ENCODE results near the gene TMEM217. TPM values are rescaled to one million over a fixed set of nuclear protein-coding genes. Genes with fewer than 3 reads are reported as not detected.
"Not testable (repeated sequence)": the region's sequence is repeated elsewhere in the genome, so short reads cannot be mapped to it uniquely, and the experiment has no call there.

The TMEM217 gene
- total and polyA plus RNA-seq, 7 donors, result 0.55 to 5.3 (median 0.80) TPM; not detected in 1

DNA sequence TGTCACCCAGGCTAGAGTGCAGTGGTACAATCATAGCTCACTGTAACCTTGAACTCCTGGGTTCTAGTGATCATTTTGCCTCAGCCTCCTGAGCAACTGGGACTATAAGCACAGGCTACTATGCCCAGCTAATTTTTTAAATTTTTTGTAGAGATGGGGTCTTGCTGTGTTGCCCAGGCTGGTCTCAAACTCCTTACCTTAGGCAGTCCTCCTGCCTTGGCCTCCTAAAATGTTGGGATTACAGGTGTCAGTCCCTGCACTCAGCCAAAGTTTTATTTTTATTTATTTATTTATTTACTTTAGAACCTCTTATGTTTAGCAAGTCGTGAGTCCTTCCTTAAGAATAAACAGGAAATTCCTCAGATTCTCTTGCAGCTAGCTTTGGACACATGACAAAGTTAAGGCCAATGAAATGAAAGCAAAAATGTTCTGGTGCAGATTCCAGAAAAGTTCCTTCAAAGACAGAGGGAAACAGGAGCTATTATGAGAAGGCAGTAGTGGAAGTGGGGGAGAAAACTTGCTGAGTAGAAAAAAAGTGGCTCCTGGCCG is 68.9 kb downstream of the TMEM217 start:
- TF ChIP-seq POLR2AphosphoS5 (IDR thresholded peaks at IDR 0.05) (no peak), POLR2A (IDR thresholded peaks at IDR 0.05) (no peak), EP300 (IDR thresholded peaks at IDR 0.05) (no peak)
- TF ChIP-seq, protein P1, sequence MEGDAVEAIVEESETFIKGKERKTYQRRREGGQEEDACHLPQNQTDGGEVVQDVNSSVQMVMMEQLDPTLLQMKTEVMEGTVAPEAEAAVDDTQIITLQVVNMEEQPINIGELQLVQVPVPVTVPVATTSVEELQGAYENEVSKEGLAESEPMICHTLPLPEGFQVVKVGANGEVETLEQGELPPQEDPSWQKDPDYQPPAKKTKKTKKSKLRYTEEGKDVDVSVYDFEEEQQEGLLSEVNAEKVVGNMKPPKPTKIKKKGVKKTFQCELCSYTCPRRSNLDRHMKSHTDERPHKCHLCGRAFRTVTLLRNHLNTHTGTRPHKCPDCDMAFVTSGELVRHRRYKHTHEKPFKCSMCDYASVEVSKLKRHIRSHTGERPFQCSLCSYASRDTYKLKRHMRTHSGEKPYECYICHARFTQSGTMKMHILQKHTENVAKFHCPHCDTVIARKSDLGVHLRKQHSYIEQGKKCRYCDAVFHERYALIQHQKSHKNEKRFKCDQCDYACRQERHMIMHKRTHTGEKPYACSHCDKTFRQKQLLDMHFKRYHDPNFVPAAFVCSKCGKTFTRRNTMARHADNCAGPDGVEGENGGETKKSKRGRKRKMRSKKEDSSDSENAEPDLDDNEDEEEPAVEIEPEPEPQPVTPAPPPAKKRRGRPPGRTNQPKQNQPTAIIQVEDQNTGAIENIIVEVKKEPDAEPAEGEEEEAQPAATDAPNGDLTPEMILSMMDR (IDR thresholded peaks at IDR 0.05), result no peak
- Histone ChIP-seq H3K9me3 (no peaks in the 10 kb centered on the region), H3K27me3 (no peaks in the 10 kb centered on the region), H3K36me3 (no peaks in the 10 kb centered on the region), H3K27ac (no peak overlapping the region), H3K4me3 (no peak overlapping the region), H3K4me1 (peaks cover 0 to 6% (median 2%) of the 10 kb centered on the region in 4 donors)
- no peak for DNase-seq
- intact Hi-C loops (cut with DNase I), result no loop called here
- WGBS, 2 donors, result 68 to 73% methylated on average over 2 of the region's 2 CpGs

DNA sequence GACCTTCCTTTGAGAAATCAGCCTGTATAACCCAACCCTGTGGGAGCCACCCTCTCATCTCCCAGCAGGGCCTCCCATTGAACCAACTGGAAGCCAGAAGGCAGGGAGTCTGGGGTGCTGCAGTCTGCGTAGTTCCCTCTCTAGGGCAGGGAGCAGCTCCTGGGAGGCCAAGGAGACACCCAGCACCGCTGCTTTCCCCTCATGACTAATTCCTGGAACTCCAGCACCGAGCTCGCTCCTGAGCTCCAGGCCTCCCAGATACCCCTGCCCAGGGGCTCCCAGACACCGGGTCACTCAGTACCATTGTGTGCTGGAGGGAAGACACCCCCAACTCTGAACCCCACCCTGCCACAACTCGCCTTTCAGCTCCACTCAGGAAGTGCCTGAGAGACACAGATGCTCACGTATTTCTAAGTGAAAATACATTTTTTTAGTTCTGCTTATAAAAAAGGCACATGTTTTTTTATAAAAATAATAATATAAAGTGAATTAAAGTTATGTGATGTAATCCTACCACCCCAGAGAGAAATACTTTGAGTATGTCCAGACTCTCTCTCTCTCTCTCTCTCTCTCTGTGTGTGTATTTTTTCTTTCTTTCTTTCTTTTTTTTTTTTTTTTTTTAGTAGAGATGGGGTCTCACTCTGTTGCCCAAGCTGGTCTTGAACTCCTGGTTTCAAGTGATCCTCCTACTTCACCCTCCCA is 70.5 kb downstream of the TMEM217 start:
- H3K4me3 ChIP-seq, result no peak overlapping the region

DNA sequence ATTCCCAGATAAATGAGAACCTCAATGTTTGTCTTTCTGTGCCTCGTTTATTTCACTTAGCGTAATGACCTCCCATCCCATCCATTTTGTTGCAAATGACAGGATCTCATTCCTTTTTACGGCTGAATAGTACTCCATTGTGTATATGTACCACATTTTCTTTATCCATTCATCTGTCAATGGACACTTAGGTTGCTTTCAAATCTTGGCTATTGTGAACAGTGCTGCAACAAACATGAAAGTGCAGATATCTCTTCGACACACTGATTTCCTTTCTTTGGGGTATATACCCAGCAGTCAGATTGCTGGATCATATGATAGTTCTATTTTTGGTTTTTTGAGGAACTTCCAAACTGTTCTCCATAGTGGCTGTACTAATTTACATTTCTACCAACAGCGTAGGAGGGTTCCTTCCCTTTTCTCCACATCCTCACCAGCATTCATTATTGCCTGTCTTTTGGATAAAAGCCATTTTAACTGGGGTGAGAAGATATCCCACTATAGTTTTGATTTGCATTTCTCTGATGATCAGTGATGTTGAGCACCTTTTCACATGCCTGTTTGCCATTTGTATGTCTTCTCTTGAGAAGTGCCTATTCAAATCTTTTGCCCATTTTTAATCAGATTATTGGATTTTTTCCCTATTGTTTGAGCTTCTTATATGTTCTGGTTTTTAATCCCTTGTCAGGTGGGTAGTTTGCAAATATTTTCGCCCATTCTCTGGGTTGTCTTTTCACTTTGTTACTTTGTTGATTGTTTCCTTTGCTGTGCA is 71.8 kb downstream of the TMEM217 start:
- H3K27ac ChIP-seq, H3K9me3 ChIP-seq: not testable (repeated sequence)
- WGBS, 2 donors, result 80 to 86% methylated on average over 6 of the region's 6 CpGs

More for the DNA sequence above, 70.5 kb downstream of the TMEM217 start:
- DNase-seq, result no peak
- no peaks in the 10 kb centered on the region for H3K9me3 ChIP-seq
- 60 to 82% methylated on average over 7 of the region's 7 CpGs for WGBS, 2 donors
- no peaks in the 10 kb centered on the region for H3K27me3 ChIP-seq
- intact Hi-C loops (cut with DNase I), result no loop called here
- peaks cover 0 to 6% (median 2%) of the 10 kb centered on the region in 4 donors for H3K4me1 ChIP-seq
- TF ChIP-seq, protein P1 (IDR thresholded peaks at IDR 0.05), result no peak
- TF ChIP-seq POLR2AphosphoS5 (IDR thresholded peaks at IDR 0.05), result no peak
- no peak for TF ChIP-seq POLR2A (IDR thresholded peaks at IDR 0.05)
- TF ChIP-seq EP300 (IDR thresholded peaks at IDR 0.05), result no peak
- H3K27ac ChIP-seq, result no peak overlapping the region
- no peaks in the 10 kb centered on the region for H3K36me3 ChIP-seq

DNA sequence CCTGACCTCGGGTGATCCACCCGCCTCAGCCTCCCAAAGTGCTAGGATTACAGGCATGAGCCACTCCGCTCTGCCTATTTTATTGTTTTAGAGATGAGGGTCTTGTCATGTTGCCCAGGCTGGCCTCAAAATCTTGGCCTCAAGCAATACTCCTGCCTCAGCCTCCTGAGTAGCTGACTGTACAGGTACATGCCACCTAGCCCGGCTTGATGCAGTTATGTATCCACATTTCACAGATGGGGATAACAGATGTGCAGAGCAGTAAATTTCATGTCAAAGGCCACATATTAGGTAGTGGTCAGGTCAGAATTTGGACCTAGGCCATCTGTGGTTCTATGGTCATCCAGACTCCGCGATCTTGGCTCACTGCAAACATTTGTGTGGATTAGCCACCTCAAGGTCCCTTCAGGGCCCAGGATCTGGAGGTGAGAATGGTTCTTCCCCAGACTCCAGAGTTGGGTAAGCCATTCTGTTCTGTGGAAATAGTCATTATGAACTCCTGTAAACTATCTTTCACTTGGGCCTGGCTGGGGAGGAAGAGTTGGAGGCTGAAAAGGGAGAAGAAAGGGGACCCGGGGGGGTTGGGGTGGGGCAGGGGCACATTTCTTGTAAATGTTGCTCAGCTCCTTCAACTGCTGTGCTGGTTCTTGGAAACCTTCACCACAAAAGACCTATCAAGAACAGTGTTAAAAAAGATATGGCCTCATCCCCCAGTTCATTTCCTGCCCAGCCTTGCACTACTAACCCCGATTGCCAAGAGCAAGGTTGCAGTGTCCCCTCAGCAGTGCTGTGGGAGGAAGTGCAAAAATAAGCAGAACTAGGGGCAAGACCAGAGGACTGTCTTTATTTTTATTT is 75.0 kb downstream of the TMEM217 start:
- H3K36me3 ChIP-seq, result no peaks in the 10 kb centered on the region
- H3K27me3 ChIP-seq, result no peaks in the 10 kb centered on the region
- 67 to 79% methylated on average over 8 of the region's 8 CpGs for WGBS, 2 donors
- peak overlapping the region in 2 of 4 donors; percentile 2 to 39 for H3K27ac ChIP-seq
- no peak for DNase-seq
- no peaks in the 10 kb centered on the region for H3K4me1 ChIP-seq
- intact Hi-C loops (cut with DNase I), result no loop called here
- TF ChIP-seq POLR2AphosphoS5 (IDR thresholded peaks at IDR 0.05) (no peak), EP300 (IDR thresholded peaks at IDR 0.05) (no peak), POLR2A (IDR thresholded peaks at IDR 0.05) (no peak)
- TF ChIP-seq, protein P1 (IDR thresholded peaks at IDR 0.05), result no peak
- no peaks in the 10 kb centered on the region for H3K9me3 ChIP-seq
- no peak overlapping the region for H3K4me3 ChIP-seq

More for the DNA sequence above, 71.8 kb downstream of the TMEM217 start:
- H3K36me3 ChIP-seq; H3K4me1 ChIP-seq; H3K4me3 ChIP-seq; intact Hi-C loops (cut with DNase I); DNase-seq; H3K27me3 ChIP-seq: not testable (repeated sequence)

DNA sequence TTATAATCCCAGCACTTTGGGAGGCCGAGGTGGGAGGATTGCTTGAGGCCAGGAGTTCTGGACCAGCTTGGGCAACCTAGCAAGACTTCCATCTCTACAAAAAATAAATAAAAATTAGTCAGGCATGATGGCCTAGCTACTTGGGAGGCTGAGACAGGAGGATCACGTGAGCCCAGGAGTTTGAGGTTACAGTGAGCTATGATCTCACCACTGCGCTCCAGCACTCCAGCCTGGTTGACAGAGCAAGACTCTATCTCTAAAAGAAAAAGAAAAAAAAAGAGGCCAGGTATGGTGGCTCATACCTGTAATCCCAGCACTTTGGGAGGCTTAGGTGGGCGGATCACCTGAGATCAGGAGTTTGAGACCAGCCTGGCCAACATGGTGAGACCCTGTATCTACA is 77.3 kb downstream of the TMEM217 start:
- H3K36me3 ChIP-seq; H3K9me3 ChIP-seq; H3K4me3 ChIP-seq; H3K4me1 ChIP-seq; DNase-seq; H3K27me3 ChIP-seq; intact Hi-C loops (cut with DNase I); H3K27ac ChIP-seq: not testable (repeated sequence)
- 92 to 95% methylated on average over 4 of the region's 4 CpGs for WGBS, 2 donors
